NT2/D1 (cell line): ENCODE results near the gene AKAP9.

Source experiments
- SUZ12 ChIP-seq: IDR thresholded peaks from 2 replicates; pipeline ENCODE4 v1.6.1; 2011; ENCODE audit not compliant: insufficient read length, insufficient read depth; ENCODE audit errors: extremely low read depth
- YY1 ChIP-seq: IDR thresholded peaks from 2 replicates; pipeline ENCODE4 v1.6.1; 2011; ENCODE audit not compliant: insufficient read length, insufficient read depth
- ZNF274 ChIP-seq: IDR thresholded peaks from 2 replicates; pipeline ENCODE4 v1.6.1; 2011; ENCODE audit warnings: mild to moderate bottlenecking, low read depth, low read length

- TF ChIP-seq YY1 (no peak), ZNF274 (no peak), SUZ12 (no peak)
Measured at GRCh38 chr7:92044148-92044547, 103.5 kb downstream of the AKAP9 start.
